ENCODE measurements around the gene USP47. TPM values are rescaled to one million over a fixed set of nuclear protein-coding genes. Genes with fewer than 3 reads are reported as not detected.

Gene USP47
- total RNA-seq, 3 donors from 2014 or later: 82.9 to 118 (median 100.0) TPM

GRCh38 chr11:11995601-11996000, 153.8 kb downstream of the USP47 start:
- DNase-seq (ENCODE audit: low spot score in 2 of 2): no peak
- intact Hi-C loops (cut with DNase I; ENCODE audit: low total_unique reads): no loop called here
- H3K36me3 ChIP-seq: no peaks in the 10 kb centered on the region
- H3K4me3 ChIP-seq: no peak overlapping the region
- H3K4me1 ChIP-seq: peaks cover 0 to 6% of the 10 kb centered on the region in 2 donors
- H3K27ac ChIP-seq: no peak overlapping the region
- no peaks in the 10 kb centered on the region for H3K9me3 ChIP-seq
- TF ChIP-seq CTCF (IDR thresholded peaks at IDR 0.05) (no peak), POLR2AphosphoS5 (IDR thresholded peaks at IDR 0.05) (no peak), POLR2A (IDR thresholded peaks at IDR 0.05) (no peak)
- H3K27me3 ChIP-seq: no peaks in the 10 kb centered on the region

DNA sequence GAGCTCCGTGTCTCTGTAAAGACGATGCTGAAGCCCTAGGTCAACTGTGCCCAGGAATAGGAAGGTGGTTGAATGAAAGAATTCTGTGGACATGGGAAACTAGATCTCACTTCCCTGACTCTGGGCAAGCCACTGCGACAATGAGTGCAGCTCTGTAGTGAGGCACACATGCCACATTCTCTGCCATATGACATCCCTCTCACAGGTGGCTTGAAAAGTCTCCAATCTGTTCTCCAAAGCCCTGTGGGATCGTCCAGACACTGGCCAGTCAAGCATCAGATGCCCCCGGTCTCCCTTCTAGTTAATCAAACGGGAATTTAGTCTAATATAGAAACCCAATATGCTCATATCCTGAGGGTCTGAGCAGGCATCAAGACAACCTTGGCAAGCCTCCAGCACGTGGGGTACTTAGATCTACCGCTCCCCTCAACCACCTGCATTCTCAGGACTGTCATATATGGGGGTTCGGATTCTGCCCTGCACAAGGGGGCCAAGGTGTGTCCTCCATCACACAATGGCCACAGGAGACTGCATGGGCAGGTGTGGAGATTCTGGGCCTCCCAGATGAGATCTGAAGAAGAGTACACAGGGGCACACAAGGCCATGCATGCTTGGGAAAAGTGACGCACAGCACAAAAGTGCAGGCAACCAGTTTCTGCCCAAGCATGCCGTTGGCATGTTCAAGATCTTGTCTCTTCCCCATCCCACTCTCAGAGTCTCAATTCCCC, 154.7 kb downstream of the USP47 start:
- H3K4me3 ChIP-seq: no peak overlapping the region
- TF ChIP-seq POLR2AphosphoS5 (IDR thresholded peaks at IDR 0.05) (no peak), POLR2A (IDR thresholded peaks at IDR 0.05) (no peak), CTCF (IDR thresholded peaks at IDR 0.05) (no peak)
- no peak overlapping the region for H3K27ac ChIP-seq
- H3K36me3 ChIP-seq: no peaks in the 10 kb centered on the region
- intact Hi-C loops (cut with DNase I; ENCODE audit: low total_unique reads): no loop called here
- peaks cover 0 to 6% of the 10 kb centered on the region in 2 donors for H3K4me1 ChIP-seq
- no peak for DNase-seq (ENCODE audit: low spot score in 2 of 2)
- no peaks in the 10 kb centered on the region for H3K9me3 ChIP-seq
- H3K27me3 ChIP-seq: no peaks in the 10 kb centered on the region

GRCh38 chr11:11997049-11997322, 155.2 kb downstream of the USP47 start:
- Histone ChIP-seq H3K36me3 (no peaks in the 10 kb centered on the region), H3K9me3 (no peaks in the 10 kb centered on the region), H3K4me1 (peaks cover 0 to 6% of the 10 kb centered on the region in 2 donors), H3K4me3 (no peak overlapping the region), H3K27me3 (no peaks in the 10 kb centered on the region), H3K27ac (no peak overlapping the region)
- no peak for DNase-seq (ENCODE audit: low spot score in 2 of 2)
- no peak for TF ChIP-seq POLR2A (IDR thresholded peaks at IDR 0.05)
- TF ChIP-seq POLR2AphosphoS5 (IDR thresholded peaks at IDR 0.05): no peak
- no peak for TF ChIP-seq CTCF (IDR thresholded peaks at IDR 0.05)
- intact Hi-C loops (cut with DNase I; ENCODE audit: low total_unique reads): no loop called here

- intact Hi-C loops (cut with DNase I; ENCODE audit: low total_unique reads): no loop called here
- Histone ChIP-seq H3K27ac (no peak overlapping the region), H3K4me1 (peaks cover 0 to 6% of the 10 kb centered on the region in 2 donors), H3K36me3 (no peaks in the 10 kb centered on the region), H3K27me3 (no peaks in the 10 kb centered on the region), H3K9me3 (no peaks in the 10 kb centered on the region), H3K4me3 (no peak overlapping the region)
- TF ChIP-seq POLR2A (IDR thresholded peaks at IDR 0.05): no peak
- DNase-seq (ENCODE audit: low spot score in 2 of 2): no peak
These were observed 156.5 kb downstream of the USP47 start for GRCh38 chr11:11998091-11998781.

DNA sequence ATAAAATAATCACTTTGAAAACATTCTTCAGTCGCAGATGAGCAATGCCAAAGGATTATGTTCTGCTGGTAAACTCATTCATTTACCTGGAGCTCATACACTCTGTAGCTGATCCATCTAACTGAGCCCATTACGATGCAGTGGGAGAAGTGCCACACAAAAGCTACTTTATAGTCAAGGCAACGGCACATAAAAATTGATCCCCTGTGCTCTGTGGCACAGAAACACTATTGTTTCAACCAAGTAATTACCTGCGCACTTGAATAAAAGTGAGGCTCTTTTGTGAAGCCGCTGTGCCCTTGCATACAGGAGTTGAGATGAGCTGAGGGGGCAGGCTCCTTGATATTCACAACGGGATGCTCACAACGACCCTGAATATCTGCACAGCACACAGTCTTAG, 159.4 kb downstream of the USP47 start:
- Histone ChIP-seq H3K4me1 (no peaks in the 10 kb centered on the region), H3K9me3 (no peaks in the 10 kb centered on the region), H3K4me3 (no peak overlapping the region), H3K36me3 (no peaks in the 10 kb centered on the region), H3K27ac (no peak overlapping the region), H3K27me3 (no peaks in the 10 kb centered on the region)
- DNase-seq (ENCODE audit: low spot score in 2 of 2): no peak
- TF ChIP-seq POLR2A (IDR thresholded peaks at IDR 0.05): no peak
- TF ChIP-seq CTCF (IDR thresholded peaks at IDR 0.05): no peak
- no peak for TF ChIP-seq POLR2AphosphoS5 (IDR thresholded peaks at IDR 0.05)
- intact Hi-C loops (cut with DNase I; ENCODE audit: low total_unique reads): no loop called here
